Activated naive CD4-positive, alpha-beta T cell treated with anti-CD3 and anti-CD28 coated beads, Interleukin-2, amount 50 U/mL, for 24 hours (primary cell): ENCODE results near the gene KRTAP8-1.

Experiments used
- H3K27ac Mint-ChIP-seq: one replicate; pipeline ENCODE4 v1.8.0; 2021; ENCODE audit warnings: mild to moderate bottlenecking, mixed read lengths
- H3K27me3 Mint-ChIP-seq: one replicate; pipeline ENCODE4 v1.8.0; 2021; ENCODE audit warnings: mixed read lengths
- H3K36me3 Mint-ChIP-seq: one replicate; pipeline ENCODE4 v1.8.0; 2021; ENCODE audit warnings: mixed read lengths
- H3K4me1 Mint-ChIP-seq: one replicate; pipeline ENCODE4 v1.8.0; 2021; ENCODE audit warnings: mixed read lengths
- H3K4me3 Mint-ChIP-seq: one replicate; pipeline ENCODE4 v1.8.0; 2021; ENCODE audit warnings: mild to moderate bottlenecking, mixed read lengths
- H3K9me3 Mint-ChIP-seq: one replicate; pipeline ENCODE4 v1.8.0; 2021; ENCODE audit warnings: mixed read lengths

The KRTAP8-1 gene, protein sequence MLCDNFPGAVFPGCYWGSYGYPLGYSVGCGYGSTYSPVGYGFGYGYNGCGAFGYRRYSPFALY

GRCh38 chr21:30813174-30813573, at the start of gene KRTAP8-1:
Gene KRTAP8-1, minus strand, starts transcription at chr21:30813274. Its CDS starts 54 bp downstream, at chr21:30813220.
- Mint-ChIP-seq H3K4me1 (no peaks in the 10 kb centered on the region), H3K9me3 (no peaks in the 10 kb centered on the region), H3K27me3 (peaks cover 15% of the 10 kb centered on the region), H3K4me3 (no peak within 1 kb of the TSS), H3K36me3 (no peaks in the 10 kb centered on the region), H3K27ac (no peak within 1 kb of the TSS)

DNA sequence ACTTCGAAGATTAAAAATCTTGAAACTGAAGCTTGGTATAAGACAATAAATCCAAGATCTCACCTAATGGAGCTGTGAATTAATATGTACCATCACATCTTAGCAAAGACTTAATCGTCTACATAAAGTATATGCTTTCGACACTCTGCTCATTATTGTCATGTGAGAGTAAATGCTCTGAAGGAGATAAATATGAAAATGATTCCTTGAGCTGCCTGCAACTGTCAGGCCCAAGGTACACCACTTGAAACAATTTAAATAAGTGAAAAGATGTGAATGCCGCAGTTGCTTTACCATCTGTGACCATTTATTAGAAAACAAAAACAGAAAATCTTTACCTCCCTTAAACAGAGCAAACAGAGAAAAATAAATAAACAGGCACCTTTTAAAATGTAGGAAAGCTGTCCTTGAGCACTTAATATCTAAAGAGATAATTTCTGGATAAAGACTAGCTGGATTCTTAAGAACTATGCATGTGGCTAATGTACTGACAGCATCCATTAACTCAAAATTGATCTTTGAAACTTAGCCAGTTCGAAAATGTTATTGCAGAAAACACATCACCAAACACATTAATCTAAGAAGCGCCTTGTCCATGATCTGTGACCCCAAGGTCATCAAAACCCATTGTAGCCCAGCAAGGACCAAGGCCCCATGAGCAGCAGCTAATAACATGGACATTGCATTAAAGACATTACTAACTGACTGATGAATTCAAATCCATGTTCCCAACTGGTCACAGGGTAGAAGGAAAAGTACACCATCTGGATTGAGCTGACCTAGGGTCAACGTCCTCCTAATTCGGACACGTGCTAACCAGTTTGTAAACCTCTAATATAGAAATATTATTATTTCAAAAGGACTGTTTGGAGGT, 34.8 kb upstream of the KRTAP8-1 start:
- Mint-ChIP-seq H3K4me3 (no peak overlapping the region), H3K9me3 (no peaks in the 10 kb centered on the region), H3K4me1 (no peaks in the 10 kb centered on the region), H3K27ac (no peak overlapping the region), H3K36me3 (no peaks in the 10 kb centered on the region), H3K27me3 (peaks cover 9% of the 10 kb centered on the region)

GRCh38 chr21:30842990-30843389, 29.9 kb upstream of the KRTAP8-1 start:
- Mint-ChIP-seq H3K27ac (no peak overlapping the region), H3K9me3 (peaks cover 5% of the 10 kb centered on the region), H3K4me1 (no peaks in the 10 kb centered on the region), H3K27me3 (peaks cover 9% of the 10 kb centered on the region), H3K4me3 (no peak overlapping the region), H3K36me3 (no peaks in the 10 kb centered on the region)

DNA sequence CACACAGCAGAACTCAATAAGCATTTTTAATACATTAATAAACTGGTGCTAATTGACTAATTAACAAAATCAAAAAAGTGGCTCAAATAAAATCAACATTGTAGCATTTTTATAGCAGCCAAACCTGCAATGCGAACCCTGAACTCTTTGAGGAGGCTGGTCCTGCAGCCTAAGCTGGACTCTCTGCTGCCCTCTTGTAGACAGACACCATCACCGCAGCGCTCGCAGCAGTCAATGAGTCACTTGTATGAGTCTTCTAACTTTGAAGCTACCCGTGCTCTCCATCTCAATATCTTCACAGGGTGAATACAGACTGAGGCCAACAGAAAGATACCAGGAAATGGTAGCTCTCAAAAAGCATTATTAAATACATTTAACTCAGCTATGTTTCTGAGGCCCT, 26.2 kb upstream of the KRTAP8-1 start:
- no peak overlapping the region for H3K27ac Mint-ChIP-seq
- peaks cover 2% of the 10 kb centered on the region for H3K27me3 Mint-ChIP-seq
- H3K4me1 Mint-ChIP-seq, result no peaks in the 10 kb centered on the region
- peaks cover 5% of the 10 kb centered on the region for H3K9me3 Mint-ChIP-seq
- no peak overlapping the region for H3K4me3 Mint-ChIP-seq
- H3K36me3 Mint-ChIP-seq, result no peaks in the 10 kb centered on the region

DNA sequence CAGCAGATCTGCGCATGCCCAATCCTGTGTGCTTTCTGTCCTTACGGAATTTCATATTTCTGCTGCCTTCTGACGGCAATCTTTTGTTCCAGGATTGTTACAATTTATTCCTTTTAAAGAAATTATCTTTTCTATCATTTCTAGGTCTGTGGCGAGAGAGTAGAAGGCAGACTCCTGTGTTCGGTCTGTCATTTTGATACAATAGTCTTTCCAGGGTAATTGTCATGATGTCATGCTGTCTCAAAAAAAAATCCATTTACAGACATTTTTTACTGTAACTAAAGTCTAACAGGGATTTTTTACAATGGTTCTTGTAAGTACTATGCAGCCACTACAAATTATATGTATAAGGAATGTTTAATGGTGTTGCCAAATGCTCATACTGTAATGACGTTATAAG, 25.5 kb upstream of the KRTAP8-1 start:
- Mint-ChIP-seq H3K27ac (no peak overlapping the region), H3K4me3 (no peak overlapping the region), H3K36me3 (no peaks in the 10 kb centered on the region), H3K4me1 (no peaks in the 10 kb centered on the region), H3K9me3 (peaks cover 5% of the 10 kb centered on the region), H3K27me3 (peaks cover 2% of the 10 kb centered on the region)

DNA sequence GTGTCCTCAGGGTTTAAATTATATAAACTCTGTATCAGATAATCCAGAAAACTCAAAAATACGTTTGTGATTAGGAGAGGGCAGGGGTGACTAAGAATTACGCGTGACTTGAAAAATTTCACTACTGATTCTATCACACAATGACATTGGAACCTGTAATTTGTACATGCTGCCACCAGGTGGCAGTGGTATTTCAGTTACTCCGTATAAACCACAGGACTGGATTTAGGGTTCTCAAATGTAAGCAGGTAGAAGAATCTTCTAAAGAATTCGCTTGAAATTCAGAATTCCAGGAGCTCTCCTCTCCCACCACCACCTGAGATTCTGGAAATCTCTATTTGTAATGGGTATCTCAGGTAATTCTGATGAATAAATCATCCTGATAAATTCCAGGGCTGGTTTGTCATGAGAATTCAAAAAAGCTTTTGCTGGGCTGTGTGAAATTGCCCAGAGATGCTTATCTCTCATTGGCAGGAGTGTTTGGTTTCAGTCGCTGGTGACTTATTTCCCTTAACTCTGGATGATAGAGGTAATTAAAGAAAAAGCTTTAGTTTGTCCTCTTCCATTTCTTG, 18.2 kb upstream of the KRTAP8-1 start:
- H3K27me3 Mint-ChIP-seq, result peaks cover 9% of the 10 kb centered on the region
- no peaks in the 10 kb centered on the region for H3K9me3 Mint-ChIP-seq
- H3K27ac Mint-ChIP-seq, result no peak overlapping the region
- H3K4me1 Mint-ChIP-seq, result no peaks in the 10 kb centered on the region
- H3K4me3 Mint-ChIP-seq, result no peak overlapping the region
- no peaks in the 10 kb centered on the region for H3K36me3 Mint-ChIP-seq

DNA sequence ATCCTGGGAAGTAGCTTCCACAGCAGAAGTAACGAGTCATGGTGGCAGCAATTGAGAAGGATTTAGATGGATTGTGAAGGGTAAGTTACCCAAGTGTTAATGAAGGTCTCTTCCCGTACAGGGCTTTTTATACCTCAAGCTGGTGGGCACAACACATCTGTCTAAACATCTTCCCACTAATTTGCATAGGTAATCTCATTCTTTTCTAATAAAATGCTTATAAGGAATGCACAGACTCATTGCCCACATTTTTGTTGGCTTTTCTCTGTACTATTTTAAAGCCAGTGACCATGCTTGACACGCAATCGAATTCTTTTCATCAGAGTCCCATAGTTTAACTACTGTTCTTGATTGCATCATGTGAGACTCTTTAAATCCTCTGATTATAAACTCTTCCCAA, 16.6 kb upstream of the KRTAP8-1 start, which contains the start of gene KRTAP7-1:
KRTAP7-1 (minus strand) TSS at position 101 of the 400 bp plus-strand sequence; CDS start at position 40, 61 bp downstream.
- peaks cover 9% of the 10 kb centered on the region for H3K27me3 Mint-ChIP-seq
- no peaks in the 10 kb centered on the region for H3K9me3 Mint-ChIP-seq
- H3K4me3 Mint-ChIP-seq, result no peak within 1 kb of the TSS
- no peaks in the 10 kb centered on the region for H3K4me1 Mint-ChIP-seq
- no peaks in the 10 kb centered on the region for H3K36me3 Mint-ChIP-seq
- H3K27ac Mint-ChIP-seq, result no peak within 1 kb of the TSS

- Mint-ChIP-seq H3K36me3 (no peaks in the 10 kb centered on the region), H3K4me3 (no peak overlapping the region), H3K9me3 (no peaks in the 10 kb centered on the region), H3K4me1 (no peaks in the 10 kb centered on the region), H3K27me3 (peaks cover 2% of the 10 kb centered on the region), H3K27ac (no peak overlapping the region)
Measured at GRCh38 chr21:30818837-30819610, 6.0 kb upstream of the KRTAP8-1 start.

DNA sequence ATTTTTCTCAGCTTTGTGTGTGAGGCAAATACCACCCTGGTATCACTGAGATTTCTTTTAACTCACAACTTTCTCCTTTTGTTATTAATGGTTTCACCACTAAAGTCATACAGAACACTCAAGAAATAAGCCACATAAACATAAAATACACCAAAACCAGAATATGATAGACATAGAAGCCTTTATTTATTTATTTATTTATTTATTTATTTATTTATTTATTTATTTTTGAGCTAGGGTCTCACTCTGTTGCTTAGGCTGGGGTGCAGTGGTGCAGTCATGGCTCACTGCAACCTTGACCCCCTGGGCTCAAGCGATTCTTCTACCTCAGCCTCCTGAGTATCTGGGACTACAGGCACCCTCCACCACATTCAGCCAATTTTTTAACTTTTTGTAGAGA, 12.5 kb downstream of the KRTAP8-1 start:
- no peaks in the 10 kb centered on the region for H3K36me3 Mint-ChIP-seq
- no peak overlapping the region for H3K4me3 Mint-ChIP-seq
- H3K9me3 Mint-ChIP-seq, result no peaks in the 10 kb centered on the region
- peaks cover 8% of the 10 kb centered on the region for H3K27me3 Mint-ChIP-seq
- H3K4me1 Mint-ChIP-seq, result no peaks in the 10 kb centered on the region
- no peak overlapping the region for H3K27ac Mint-ChIP-seq

GRCh38 chr21:30793581-30794314, 19.3 kb downstream of the KRTAP8-1 start:
- no peak overlapping the region for H3K27ac Mint-ChIP-seq
- peaks cover 12% of the 10 kb centered on the region for H3K27me3 Mint-ChIP-seq
- H3K36me3 Mint-ChIP-seq, result no peaks in the 10 kb centered on the region
- no peak overlapping the region for H3K4me3 Mint-ChIP-seq
- no peaks in the 10 kb centered on the region for H3K9me3 Mint-ChIP-seq
- no peaks in the 10 kb centered on the region for H3K4me1 Mint-ChIP-seq

- H3K9me3 Mint-ChIP-seq, result no peaks in the 10 kb centered on the region
- peaks cover 7% of the 10 kb centered on the region for H3K27me3 Mint-ChIP-seq
- H3K4me1 Mint-ChIP-seq, result no peaks in the 10 kb centered on the region
- no peaks in the 10 kb centered on the region for H3K36me3 Mint-ChIP-seq
- no peak overlapping the region for H3K4me3 Mint-ChIP-seq
- H3K27ac Mint-ChIP-seq, result no peak overlapping the region
Measured at GRCh38 chr21:30779249-30779648, 33.8 kb downstream of the KRTAP8-1 start.

DNA sequence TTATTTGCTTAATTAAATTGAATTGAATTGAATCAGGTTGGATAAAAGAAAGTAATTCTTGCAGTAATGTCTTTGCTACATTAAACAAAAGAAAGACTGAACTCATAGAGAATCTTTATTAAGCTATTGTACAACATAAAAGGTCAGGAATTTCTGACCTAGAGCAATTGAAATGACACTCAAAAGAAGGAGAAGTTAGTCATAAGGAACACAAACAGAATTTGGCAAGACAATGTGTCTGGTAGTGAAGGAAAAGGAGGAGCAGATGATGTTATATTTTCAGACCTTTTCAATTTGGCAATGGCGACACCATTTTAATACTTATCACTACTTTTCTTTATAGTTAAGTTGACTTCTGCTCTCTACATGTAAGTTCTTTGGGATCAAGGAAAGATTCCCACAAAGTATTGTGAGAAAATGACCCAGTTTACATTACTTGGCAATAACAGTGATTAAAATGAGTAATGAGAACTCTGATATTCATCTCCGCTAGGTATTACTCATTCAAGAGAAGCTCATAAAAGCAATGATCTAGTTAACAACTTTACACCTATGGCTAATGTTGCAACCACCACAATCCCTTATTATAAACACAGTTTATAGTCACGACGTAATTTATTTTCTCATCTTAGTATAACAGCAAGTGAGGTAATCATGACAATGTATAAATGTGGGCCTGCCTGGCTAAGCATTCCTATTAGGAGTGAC, 43.2 kb downstream of the KRTAP8-1 start:
- no peaks in the 10 kb centered on the region for H3K9me3 Mint-ChIP-seq
- H3K27me3 Mint-ChIP-seq, result peaks cover 6% of the 10 kb centered on the region
- H3K36me3 Mint-ChIP-seq, result peaks cover 2% of the 10 kb centered on the region
- H3K4me1 Mint-ChIP-seq, result no peaks in the 10 kb centered on the region
- no peak overlapping the region for H3K4me3 Mint-ChIP-seq
- no peak overlapping the region for H3K27ac Mint-ChIP-seq
